CD14-positive monocyte (primary cell): Measurements from ENCODE around the gene APC2. TPM values are rescaled to one million over a fixed set of nuclear protein-coding genes. Genes with fewer than 3 reads are reported as not detected.
A peak's percentile ranks its signal among the peaks of the same experiment; 100 is the strongest.

ENCODE experiments used
- DNase-seq, 3 donors: peaks; one replicate each; pipeline ENCODE4 v3.0.0-alpha.2; 2011 to 2022
- H2AFZ ChIP-seq: 2 replicates; pipeline ENCODE4 v1.6.0; 2012; ENCODE audit warnings: mild to moderate bottlenecking, low read depth, low read length, inconsistent platforms; ENCODE audit not compliant: insufficient read depth, poor library complexity, severe bottlenecking
- H3K27ac ChIP-seq, 2 donors: 1 replicate in 1 of 2; 2 replicates in 1 of 2; pipeline ENCODE4 v1.5.1; 2012 to 2013; ENCODE audit warnings: low read length in 2 of 2, control low read depth in 1 of 2, inconsistent platforms in 1 of 2, low read depth in 1 of 2, mild to moderate bottlenecking in 1 of 2
- H3K27me3 ChIP-seq, 2 donors: one replicate each; pipeline versions ENCODE4 v1.6.0 to v1.6.1; 2011 to 2013; ENCODE audit warnings: low read length in 2 of 2; ENCODE audit not compliant: control insufficient read depth in 2 of 2, insufficient read depth in 2 of 2
- H3K36me3 ChIP-seq, 2 donors: replicated peaks in 1 of 2; 1 replicate in 1 of 2; 2 replicates in 1 of 2; pipeline versions ENCODE4 v1.5.1 to v1.6.1; 2012 to 2013; ENCODE audit warnings: low read length in 2 of 2, control low read depth in 1 of 2, inconsistent platforms in 1 of 2, mild to moderate bottlenecking in 1 of 2; ENCODE audit not compliant: insufficient read depth in 2 of 2, control insufficient read depth in 1 of 2
- H3K4me1 ChIP-seq, 2 donors: 1 replicate in 1 of 2; 2 replicates in 1 of 2; pipeline versions ENCODE4 v1.5.1 to v1.6.1; 2012 to 2013; ENCODE audit warnings: low read length in 2 of 2, control low read depth in 1 of 2, inconsistent platforms in 1 of 2, mild to moderate bottlenecking in 1 of 2, moderate library complexity in 1 of 2; ENCODE audit not compliant: insufficient read depth in 2 of 2, control insufficient read depth in 1 of 2
- H3K4me2 ChIP-seq: replicated peaks from 2 replicates; pipeline ENCODE3; 2012; ENCODE audit warnings: low read length, moderate library complexity, mild to moderate bottlenecking; ENCODE audit not compliant: poor library complexity, severe bottlenecking; ENCODE audit errors: extremely low read depth
- H3K4me3 ChIP-seq, 3 experiments: fragments of 200-600 bp in 1 of 3; sonication (generic) in 1 of 3; replicated peaks in 1 of 3; 1 replicate in 2 of 3; 2 replicates in 1 of 3; pipeline ENCODE4 v1.5.1; 2011 to 2013; ENCODE audit warnings: low read length in 3 of 3, mild to moderate bottlenecking in 3 of 3, control low read depth in 2 of 3, low read depth in 2 of 3, inconsistent platforms in 1 of 3, moderate library complexity in 1 of 3
- H3K79me2 ChIP-seq: 2 replicates; pipeline ENCODE4 v1.6.0; 2012; ENCODE audit warnings: mild to moderate bottlenecking, control low read depth, inconsistent platforms, low read length, moderate library complexity; ENCODE audit not compliant: insufficient read depth
- H3K9ac ChIP-seq: 2 replicates; pipeline ENCODE4 v1.6.0; 2017; ENCODE audit warnings: low read length, mild to moderate bottlenecking; ENCODE audit not compliant: insufficient read depth, poor library complexity, severe bottlenecking
- H3K9me3 ChIP-seq, 2 donors: replicated peaks in 1 of 2; 1 replicate in 1 of 2; 2 replicates in 1 of 2; pipeline versions ENCODE4 v1.5.1 to v1.6.1; 2012 to 2013; ENCODE audit warnings: low read length in 2 of 2, control low read depth in 1 of 2; ENCODE audit not compliant: control insufficient read depth in 1 of 2, insufficient read depth in 1 of 2
- H4K20me1 ChIP-seq: 2 replicates; pipeline ENCODE4 v1.6.0; 2012; ENCODE audit warnings: mild to moderate bottlenecking, low read length, control low read depth, moderate library complexity; ENCODE audit not compliant: insufficient read depth
- H3K27ac Mint-ChIP-seq, 7 donors: one replicate each; pipeline ENCODE4 v1.8.0; 2020; ENCODE audit warnings: mild to moderate bottlenecking in 7 of 7, mixed read lengths in 7 of 7, moderate library complexity in 6 of 7, inconsistent platforms in 2 of 7
- H3K27me3 Mint-ChIP-seq, 3 donors: one replicate each; pipeline ENCODE4 v1.8.0; 2021 to 2022; ENCODE audit warnings: low read depth in 3 of 3, mild to moderate bottlenecking in 3 of 3, mixed read lengths in 3 of 3, moderate library complexity in 3 of 3, inconsistent platforms in 1 of 3
- H3K36me3 Mint-ChIP-seq, 2 donors: one replicate each; pipeline ENCODE4 v1.8.0; 2020; ENCODE audit warnings: mixed read lengths in 2 of 2, inconsistent platforms in 1 of 2, mild to moderate bottlenecking in 1 of 2
- H3K4me1 Mint-ChIP-seq: one replicate; pipeline ENCODE4 v1.8.0; 2020; ENCODE audit warnings: mild to moderate bottlenecking, mixed read lengths
- H3K4me3 Mint-ChIP-seq, 2 donors: one replicate each; pipeline ENCODE4 v1.8.0; 2020; ENCODE audit warnings: mild to moderate bottlenecking in 2 of 2, mixed read lengths in 2 of 2, moderate library complexity in 1 of 2
- H3K9me3 Mint-ChIP-seq, 7 donors: one replicate each; pipeline ENCODE4 v1.8.0; 2020 to 2022; ENCODE audit warnings: mixed read lengths in 7 of 7, mild to moderate bottlenecking in 6 of 7, moderate library complexity in 6 of 7, inconsistent platforms in 2 of 7
- CTCF ChIP-seq: fragments of 200-600 bp; IDR thresholded peaks from one replicate; pipeline ENCODE4 v1.8.0; 2022; ENCODE audit warnings: antibody characterized with exemption, mild to moderate bottlenecking
- WGBS: methylation state at CpG from one replicate; pipeline ENCODE4 v1.1.5; 2013; ENCODE audit warnings: missing lambda C conversion rate; ENCODE audit not compliant: insufficient coverage; 5-methylcytosine and 5-hydroxymethylcytosine counted together
- intact Hi-C, 2 donors: fragments of 100-400 bp; cut with micrococcal nuclease; formaldehyde crosslinking; loops; one replicate each; pipeline versions ENCODE4 v1.15.0 to v1.15.1; 2023
- polyA plus RNA-seq, 3 donors: library from polyadenylated mRNA; depleted of rRNA in 1 of 3; unstranded in 2 of 3; stranded (reverse) in 1 of 3; fragments of 300-500 nt in 2 of 3; fragments of >200 nt in 1 of 3; fragmentation: Illumina TruSeq in 2 of 3; gene quantifications; 1 replicate in 2 of 3; 2 replicates in 1 of 3; pipeline ENCODE4 v1.2.3, GENCODE V29; 2012 to 2021

APC2 gene
- polyA plus RNA-seq, 3 donors = 0.04 TPM; not detected in 2

DNA sequence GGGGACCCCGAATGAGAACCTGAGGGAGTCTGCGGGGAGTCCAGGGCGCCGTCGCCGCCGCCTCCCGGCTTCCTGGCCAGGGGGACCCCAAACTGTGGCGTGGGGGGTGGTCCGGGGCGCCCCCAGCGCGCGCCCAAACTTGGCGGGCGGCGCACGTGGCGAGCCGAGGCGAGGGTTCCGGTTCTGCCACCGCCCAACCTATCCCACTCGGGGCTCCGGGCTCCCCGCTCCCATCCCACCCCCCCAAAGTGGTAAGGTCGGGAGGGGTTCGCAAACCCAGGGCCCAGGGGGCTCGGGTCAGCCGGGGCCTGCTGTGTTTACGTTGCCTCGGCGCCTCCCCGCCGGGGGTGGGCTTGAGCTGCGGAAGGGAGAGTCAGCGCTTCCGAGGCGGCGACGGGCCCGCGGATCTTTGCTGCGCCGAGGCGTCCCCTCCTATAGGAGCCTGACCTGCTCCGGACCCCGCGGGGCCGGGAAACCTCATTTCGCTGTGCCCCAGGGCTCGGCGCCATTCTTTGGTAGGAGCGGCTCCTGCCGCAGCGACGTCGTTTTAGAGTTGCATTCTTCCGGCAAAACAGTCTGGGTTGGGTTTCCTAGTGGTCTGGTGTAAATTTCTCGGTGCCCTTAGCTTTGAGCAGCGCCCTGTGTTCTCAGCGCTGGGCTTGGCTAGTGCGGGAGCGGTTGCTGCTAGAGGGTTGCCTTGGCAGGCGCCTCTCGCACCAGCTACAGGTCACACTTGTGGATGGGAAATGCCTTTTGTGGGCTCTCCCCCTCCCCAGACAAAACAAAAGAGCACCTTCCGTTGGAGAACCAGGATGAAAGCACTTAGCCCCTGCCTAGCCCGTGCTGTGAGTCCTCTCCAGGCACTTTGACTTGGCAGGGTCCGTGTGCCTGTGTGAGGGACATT, 41.4 kb upstream of the APC2 start:
- H3K4me3 Mint-ChIP-seq = peak overlapping the region; percentile 91 to 95
- H3K27ac Mint-ChIP-seq = peak overlapping the region; percentile 47 to 92 (median 87)
- H3K36me3 Mint-ChIP-seq = peaks cover 9 to 30% of the 10 kb centered on the region in 2 donors
- peaks cover 0 to 1% of the 10 kb centered on the region in 2 donors for H3K27me3 ChIP-seq
- peaks cover 33 to 40% of the 10 kb centered on the region in 2 donors for H3K4me1 ChIP-seq
- H2AFZ ChIP-seq = peak overlapping the region; percentile 29
- peak in 1 of 3 donors; percentile 32 for DNase-seq
- peak overlapping the region; percentile 93 for H3K4me2 ChIP-seq
- peaks cover 49% of the 10 kb centered on the region for H3K4me1 Mint-ChIP-seq
- no peaks in the 10 kb centered on the region for H3K9me3 Mint-ChIP-seq
- intact Hi-C loops = no loop called here
- no peak for TF ChIP-seq CTCF
- peak overlapping the region; percentile 64 to 81 for H3K27ac ChIP-seq
- peaks cover 60% of the 10 kb centered on the region for H3K79me2 ChIP-seq
- WGBS = under 1% methylated on average over 48 of the region's 69 CpGs
- peaks cover 52% of the 10 kb centered on the region for H4K20me1 ChIP-seq
- H3K9ac ChIP-seq = peak overlapping the region; percentile 94
- H3K27me3 Mint-ChIP-seq = peaks cover 2 to 7% (median 3%) of the 10 kb centered on the region in 3 donors
- no peaks in the 10 kb centered on the region for H3K9me3 ChIP-seq
- peak overlapping the region; percentile 87 to 92 (median 90) for H3K4me3 ChIP-seq
- H3K36me3 ChIP-seq = peaks cover 17 to 20% of the 10 kb centered on the region in 2 donors

DNA sequence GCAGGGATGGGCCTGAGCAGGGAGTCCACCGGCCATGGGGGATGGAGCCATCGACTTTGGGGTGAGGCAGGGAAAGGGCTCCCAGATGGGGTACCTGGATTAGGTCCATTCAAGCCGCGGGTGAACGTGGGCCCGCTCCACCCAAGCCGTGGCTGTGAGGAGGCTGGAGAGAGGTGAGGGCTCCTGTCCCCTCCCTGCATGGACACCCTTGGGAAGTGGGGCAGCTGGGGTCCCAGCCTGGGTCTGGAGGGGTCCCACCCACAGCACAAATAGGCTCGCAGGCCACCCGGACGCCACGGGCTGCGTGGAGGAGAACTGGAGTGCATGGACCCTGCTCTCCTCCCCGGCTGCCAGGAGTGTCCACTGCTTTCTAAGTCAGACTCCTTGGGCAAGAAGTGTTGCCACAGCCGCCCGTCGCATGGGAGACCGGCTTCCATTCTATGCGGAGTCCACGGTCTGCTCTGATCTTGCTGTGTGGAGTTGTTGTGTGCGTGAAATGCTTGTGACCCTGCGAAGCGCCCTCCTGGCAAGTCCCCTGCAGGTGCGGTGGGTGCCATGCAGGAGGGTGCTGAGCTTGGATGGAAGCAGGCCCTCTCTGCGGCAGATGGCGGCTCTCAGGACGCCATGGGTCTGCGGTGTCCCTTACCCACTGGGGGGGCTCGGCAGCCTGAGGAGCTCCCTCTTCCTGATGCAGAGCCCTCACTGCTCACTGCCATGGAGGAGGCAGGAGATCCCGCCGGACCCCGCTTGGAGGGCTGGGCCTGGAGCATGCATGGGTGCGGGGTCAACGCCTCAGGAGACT, 40.5 kb upstream of the APC2 start:
- H3K27ac ChIP-seq = peak overlapping the region; percentile 64 to 81
- no peak for TF ChIP-seq CTCF
- peaks cover 32 to 39% of the 10 kb centered on the region in 2 donors for H3K4me1 ChIP-seq
- peaks cover 47% of the 10 kb centered on the region for H3K4me1 Mint-ChIP-seq
- peak overlapping the region; percentile 94 for H3K9ac ChIP-seq
- H3K27me3 Mint-ChIP-seq = peaks cover 0 to 3% (median 2%) of the 10 kb centered on the region in 3 donors
- peaks cover 61% of the 10 kb centered on the region for H4K20me1 ChIP-seq
- H2AFZ ChIP-seq = no peak overlapping the region
- DNase-seq = no peak
- no peaks in the 10 kb centered on the region for H3K27me3 ChIP-seq
- H3K4me3 ChIP-seq = peak overlapping the region; percentile 87 to 92 (median 90)
- H3K4me3 Mint-ChIP-seq = peak overlapping the region; percentile 91 to 95
- intact Hi-C loops = no loop called here
- H3K9me3 ChIP-seq = no peaks in the 10 kb centered on the region
- H3K27ac Mint-ChIP-seq = peak overlapping the region; percentile 46 to 92 (median 85)
- peak overlapping the region; percentile 93 for H3K4me2 ChIP-seq
- H3K9me3 Mint-ChIP-seq = no peaks in the 10 kb centered on the region
- H3K36me3 Mint-ChIP-seq = peaks cover 9 to 30% of the 10 kb centered on the region in 2 donors
- peaks cover 68% of the 10 kb centered on the region for H3K79me2 ChIP-seq
- H3K36me3 ChIP-seq = peaks cover 17 to 21% of the 10 kb centered on the region in 2 donors
- WGBS = 83% methylated on average over 30 of the region's 33 CpGs
